AG08396 (cell line): ENCODE data around the gene C4A.
A peak's percentile ranks its signal among the peaks of the same experiment; 100 is the strongest.
"Not testable (repeated sequence)": the region's sequence is repeated elsewhere in the genome, so short reads cannot be mapped to it uniquely, and the experiment has no call there.

Experiments
- DNase-seq: peaks from one replicate; pipeline ENCODE4 v3.0.0; 2012; ENCODE audit warnings: low spot score, mixed read lengths

Gene C4A

GRCh38 chr6:31980998-31981397 lies 859 bp upstream of the C4A start:
- DNase-seq: not testable (repeated sequence)

- DNase-seq: not testable (repeated sequence)
Measured at GRCh38 chr6:31989363-31989762, 7.5 kb downstream of the C4A start.

DNA sequence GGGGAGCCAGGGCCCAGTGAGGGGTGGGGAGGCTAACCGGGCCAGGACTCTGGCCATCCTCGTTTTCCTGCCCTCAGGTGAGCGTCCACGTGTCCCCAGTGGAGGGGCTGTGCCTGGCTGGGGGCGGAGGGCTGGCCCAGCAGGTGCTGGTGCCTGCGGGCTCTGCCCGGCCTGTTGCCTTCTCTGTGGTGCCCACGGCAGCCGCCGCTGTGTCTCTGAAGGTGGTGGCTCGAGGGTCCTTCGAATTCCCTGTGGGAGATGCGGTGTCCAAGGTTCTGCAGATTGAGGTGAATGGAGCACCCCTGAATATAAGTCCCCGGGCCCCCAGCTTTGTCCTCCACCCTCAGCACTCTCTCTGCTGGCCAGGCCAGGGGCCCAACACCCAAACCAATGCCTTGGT lies 12.6 kb downstream of the C4A start:
- DNase-seq: not testable (repeated sequence)

GRCh38 chr6:31996385-31996784 lies 14.5 kb downstream of the C4A start:
- DNase-seq: not testable (repeated sequence)

DNA sequence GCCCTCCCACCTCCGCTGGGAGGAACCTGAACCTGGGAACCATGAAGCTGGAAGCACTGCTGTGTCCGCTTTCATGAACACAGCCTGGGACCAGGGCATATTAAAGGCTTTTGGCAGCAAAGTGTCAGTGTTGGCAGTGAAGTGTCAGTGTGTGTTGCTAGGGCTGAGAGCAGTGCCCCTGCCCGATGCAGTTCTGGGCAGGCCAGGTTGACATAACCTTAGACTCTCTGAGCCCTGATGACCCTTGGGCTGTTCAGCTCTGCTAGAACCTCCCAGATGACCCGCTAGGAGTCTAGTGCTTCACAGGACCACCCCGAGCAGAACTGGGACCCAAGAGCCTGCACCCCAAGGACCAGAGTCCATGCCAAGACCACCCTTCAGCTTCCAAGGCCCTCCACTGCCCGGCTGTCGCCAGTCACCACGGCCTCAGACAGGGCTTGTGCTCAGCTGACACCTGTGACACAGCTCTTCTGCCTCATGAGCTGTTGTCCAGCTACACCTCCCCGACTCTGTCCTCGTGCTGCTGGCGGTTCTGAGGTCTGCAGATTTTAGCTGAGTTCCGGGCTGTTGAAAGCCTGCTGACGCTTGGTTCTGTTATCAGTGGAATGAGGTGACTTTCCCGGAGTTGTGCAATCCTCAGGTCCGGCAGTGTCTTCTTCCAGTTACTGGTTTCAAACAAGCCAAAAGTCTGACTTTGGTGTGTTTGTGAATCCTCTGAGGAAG lies 20.9 kb downstream of the C4A start:
- DNase-seq: not testable (repeated sequence)

GRCh38 chr6:32003301-32003700 lies 21.4 kb downstream of the C4A start:
- not testable (repeated sequence) for DNase-seq

- not testable (repeated sequence) for DNase-seq
Measured at GRCh38 chr6:32004393-32004792, 22.5 kb downstream of the C4A start.

DNA sequence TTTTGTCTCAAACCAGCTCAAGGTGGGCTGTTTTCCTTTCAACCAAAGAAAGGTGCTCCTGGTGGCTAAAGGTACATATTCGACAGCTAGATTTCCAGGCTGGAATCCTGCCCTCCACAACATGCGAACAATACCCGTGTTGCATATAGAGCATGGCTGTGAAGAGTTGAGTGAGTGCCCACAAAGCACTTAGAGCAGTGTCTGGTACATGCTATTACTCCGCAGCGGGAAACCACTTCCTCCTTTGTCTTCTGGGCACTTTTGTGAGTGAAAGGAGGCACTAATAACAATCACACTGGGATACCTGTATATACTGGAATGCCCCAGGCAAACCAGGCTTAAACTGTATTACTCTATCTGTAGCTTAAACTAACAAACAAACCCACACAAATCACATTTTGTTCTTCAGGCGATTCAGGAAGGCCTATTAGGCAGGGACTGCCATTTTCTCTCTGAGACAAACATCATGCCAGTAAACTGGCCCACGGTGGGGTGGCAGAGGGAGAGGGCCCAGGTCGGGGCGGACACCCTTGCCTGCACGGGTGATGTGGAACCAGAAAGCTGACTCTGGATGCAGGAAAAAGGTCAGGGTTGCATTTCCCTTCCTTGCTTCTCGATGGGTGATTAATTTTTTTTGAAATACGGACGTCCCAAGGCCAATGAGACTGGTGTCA lies 23.1 kb downstream of the C4A start:
- not testable (repeated sequence) for DNase-seq

GRCh38 chr6:32005538-32005880 lies 23.7 kb downstream of the C4A start:
- DNase-seq: not testable (repeated sequence)

GRCh38 chr6:32005991-32006529 lies 24.2 kb downstream of the C4A start:
- peak; percentile 2 for DNase-seq

- DNase-seq: not testable (repeated sequence)
Measured at GRCh38 chr6:32007086-32007485, 25.2 kb downstream of the C4A start.

- DNase-seq: not testable (repeated sequence)
Measured at GRCh38 chr6:32008037-32008436, 26.2 kb downstream of the C4A start.

GRCh38 chr6:32008616-32009015 lies 26.8 kb downstream of the C4A start:
- DNase-seq: peak; percentile 0

DNA sequence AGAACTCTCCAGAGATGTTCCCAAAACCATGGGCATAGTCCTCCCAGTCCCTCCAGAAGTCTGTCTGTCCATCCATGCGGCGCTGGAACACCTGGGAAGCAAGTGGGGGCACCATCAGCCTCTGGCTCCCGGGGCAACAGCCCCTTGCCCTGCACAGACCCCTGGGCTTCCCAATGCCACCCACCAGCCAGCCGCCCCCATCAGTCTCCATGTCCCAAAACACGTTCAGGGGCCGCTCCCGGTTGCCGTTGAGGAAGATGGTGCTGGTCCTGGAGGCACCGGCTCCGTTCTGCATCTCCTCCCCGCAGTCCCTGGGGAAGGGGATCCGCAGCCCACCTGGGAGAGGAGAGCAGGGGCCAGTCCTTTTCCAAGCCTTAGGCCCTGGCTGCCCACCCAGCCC lies 27.7 kb downstream of the C4A start:
- DNase-seq: not testable (repeated sequence)

GRCh38 chr6:32010856-32011530 lies 29.1 kb downstream of the C4A start:
- not testable (repeated sequence) for DNase-seq

GRCh38 chr6:32012941-32013617 lies 31.2 kb downstream of the C4A start:
- DNase-seq: not testable (repeated sequence)

GRCh38 chr6:32013738-32014137 lies 31.9 kb downstream of the C4A start:
- not testable (repeated sequence) for DNase-seq

DNA sequence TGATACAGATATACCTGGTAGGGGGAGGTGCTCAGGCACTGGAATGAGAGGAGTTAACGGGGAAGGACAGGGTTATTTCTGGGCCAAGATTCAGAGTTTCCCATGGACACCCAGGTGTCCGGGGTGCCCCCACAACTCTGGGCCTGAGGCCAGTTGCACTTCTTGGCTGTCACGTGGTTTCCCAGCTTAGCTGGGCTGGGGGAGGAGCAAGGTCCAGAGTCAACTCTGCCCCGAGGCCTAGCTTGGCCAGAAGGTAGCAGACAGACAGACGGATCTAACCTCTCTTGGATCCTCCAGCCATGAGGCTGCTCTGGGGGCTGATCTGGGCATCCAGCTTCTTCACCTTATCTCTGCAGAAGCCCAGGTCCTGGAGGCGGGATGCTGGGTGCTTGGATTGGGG lies 32.7 kb downstream of the C4A start, which contains the start of gene C4B:
Gene C4B (plus strand): TSS at position 249 of the 400 bp plus-strand sequence. CDS start 51 bp downstream, at position 300.
- DNase-seq: not testable (repeated sequence)

- DNase-seq: not testable (repeated sequence)
Measured at GRCh38 chr6:32022100-32022499, 40.2 kb downstream of the C4A start.

DNA sequence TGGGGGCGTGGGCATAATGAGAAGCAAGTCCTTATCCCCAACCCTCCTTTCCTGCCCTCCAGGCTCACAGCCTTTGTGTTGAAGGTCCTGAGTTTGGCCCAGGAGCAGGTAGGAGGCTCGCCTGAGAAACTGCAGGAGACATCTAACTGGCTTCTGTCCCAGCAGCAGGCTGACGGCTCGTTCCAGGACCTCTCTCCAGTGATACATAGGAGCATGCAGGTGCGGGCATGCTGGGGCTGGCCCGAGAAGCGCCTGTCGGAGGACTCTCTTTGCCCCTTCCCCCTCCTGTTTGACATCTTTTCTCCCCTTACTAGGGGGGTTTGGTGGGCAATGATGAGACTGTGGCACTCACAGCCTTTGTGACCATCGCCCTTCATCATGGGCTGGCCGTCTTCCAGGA lies 46.8 kb downstream of the C4A start:
- not testable (repeated sequence) for DNase-seq

DNA sequence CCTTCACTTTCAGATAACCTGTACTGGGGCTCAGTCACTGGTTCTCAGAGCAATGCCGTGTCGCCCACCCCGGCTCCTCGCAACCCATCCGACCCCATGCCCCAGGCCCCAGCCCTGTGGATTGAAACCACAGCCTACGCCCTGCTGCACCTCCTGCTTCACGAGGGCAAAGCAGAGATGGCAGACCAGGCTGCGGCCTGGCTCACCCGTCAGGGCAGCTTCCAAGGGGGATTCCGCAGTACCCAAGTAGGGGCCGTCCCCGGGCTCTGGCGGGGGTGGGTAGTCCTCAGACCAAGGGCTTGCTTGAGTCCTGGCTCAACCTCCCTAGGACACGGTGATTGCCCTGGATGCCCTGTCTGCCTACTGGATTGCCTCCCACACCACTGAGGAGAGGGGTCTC lies 47.7 kb downstream of the C4A start:
- DNase-seq: not testable (repeated sequence)
